Measurements from ENCODE around the gene FBXO7.

The FBXO7 gene

DNA sequence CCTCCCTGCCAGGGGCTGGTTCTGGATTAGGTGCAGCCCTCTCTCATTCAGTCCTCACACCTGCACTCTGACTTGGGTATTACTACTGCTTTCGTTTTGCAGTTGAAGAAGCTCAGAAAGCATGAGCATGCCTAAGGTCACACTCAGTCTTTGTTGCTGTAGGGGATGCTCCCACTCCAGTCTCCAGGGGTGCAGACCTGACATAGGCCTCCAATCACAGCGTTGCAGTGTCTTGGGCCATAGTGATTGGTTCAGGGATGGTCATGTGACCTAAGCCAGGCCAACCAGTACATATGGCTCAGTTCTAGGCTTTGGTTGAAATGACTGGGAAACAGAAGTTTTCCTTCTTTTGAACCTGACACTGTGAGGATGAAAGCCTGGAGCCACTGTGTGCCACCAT, 61.7 kb downstream of the FBXO7 start (continued):
- no peak for TF ChIP-seq ZNF19 (tag by site-specific recombination; IDR thresholded peaks at IDR 0.05; ENCODE audit: low read depth)
- TF ChIP-seq ZNF112 (tag by site-specific recombination; IDR thresholded peaks at IDR 0.05): no peak
- TF ChIP-seq OSR2 (tag by site-specific recombination; IDR thresholded peaks at IDR 0.05): no peak
- TF ChIP-seq, protein P1, sequence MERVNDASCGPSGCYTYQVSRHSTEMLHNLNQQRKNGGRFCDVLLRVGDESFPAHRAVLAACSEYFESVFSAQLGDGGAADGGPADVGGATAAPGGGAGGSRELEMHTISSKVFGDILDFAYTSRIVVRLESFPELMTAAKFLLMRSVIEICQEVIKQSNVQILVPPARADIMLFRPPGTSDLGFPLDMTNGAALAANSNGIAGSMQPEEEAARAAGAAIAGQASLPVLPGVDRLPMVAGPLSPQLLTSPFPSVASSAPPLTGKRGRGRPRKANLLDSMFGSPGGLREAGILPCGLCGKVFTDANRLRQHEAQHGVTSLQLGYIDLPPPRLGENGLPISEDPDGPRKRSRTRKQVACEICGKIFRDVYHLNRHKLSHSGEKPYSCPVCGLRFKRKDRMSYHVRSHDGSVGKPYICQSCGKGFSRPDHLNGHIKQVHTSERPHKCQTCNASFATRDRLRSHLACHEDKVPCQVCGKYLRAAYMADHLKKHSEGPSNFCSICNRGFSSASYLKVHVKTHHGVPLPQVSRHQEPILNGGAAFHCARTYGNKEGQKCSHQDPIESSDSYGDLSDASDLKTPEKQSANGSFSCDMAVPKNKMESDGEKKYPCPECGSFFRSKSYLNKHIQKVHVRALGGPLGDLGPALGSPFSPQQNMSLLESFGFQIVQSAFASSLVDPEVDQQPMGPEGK (tag by site-specific recombination; IDR thresholded peaks at IDR 0.05): no peak
- TF ChIP-seq, protein P2, sequence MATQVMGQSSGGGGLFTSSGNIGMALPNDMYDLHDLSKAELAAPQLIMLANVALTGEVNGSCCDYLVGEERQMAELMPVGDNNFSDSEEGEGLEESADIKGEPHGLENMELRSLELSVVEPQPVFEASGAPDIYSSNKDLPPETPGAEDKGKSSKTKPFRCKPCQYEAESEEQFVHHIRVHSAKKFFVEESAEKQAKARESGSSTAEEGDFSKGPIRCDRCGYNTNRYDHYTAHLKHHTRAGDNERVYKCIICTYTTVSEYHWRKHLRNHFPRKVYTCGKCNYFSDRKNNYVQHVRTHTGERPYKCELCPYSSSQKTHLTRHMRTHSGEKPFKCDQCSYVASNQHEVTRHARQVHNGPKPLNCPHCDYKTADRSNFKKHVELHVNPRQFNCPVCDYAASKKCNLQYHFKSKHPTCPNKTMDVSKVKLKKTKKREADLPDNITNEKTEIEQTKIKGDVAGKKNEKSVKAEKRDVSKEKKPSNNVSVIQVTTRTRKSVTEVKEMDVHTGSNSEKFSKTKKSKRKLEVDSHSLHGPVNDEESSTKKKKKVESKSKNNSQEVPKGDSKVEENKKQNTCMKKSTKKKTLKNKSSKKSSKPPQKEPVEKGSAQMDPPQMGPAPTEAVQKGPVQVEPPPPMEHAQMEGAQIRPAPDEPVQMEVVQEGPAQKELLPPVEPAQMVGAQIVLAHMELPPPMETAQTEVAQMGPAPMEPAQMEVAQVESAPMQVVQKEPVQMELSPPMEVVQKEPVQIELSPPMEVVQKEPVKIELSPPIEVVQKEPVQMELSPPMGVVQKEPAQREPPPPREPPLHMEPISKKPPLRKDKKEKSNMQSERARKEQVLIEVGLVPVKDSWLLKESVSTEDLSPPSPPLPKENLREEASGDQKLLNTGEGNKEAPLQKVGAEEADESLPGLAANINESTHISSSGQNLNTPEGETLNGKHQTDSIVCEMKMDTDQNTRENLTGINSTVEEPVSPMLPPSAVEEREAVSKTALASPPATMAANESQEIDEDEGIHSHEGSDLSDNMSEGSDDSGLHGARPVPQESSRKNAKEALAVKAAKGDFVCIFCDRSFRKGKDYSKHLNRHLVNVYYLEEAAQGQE (tag by site-specific recombination; IDR thresholded peaks at IDR 0.05): no peak

DNA sequence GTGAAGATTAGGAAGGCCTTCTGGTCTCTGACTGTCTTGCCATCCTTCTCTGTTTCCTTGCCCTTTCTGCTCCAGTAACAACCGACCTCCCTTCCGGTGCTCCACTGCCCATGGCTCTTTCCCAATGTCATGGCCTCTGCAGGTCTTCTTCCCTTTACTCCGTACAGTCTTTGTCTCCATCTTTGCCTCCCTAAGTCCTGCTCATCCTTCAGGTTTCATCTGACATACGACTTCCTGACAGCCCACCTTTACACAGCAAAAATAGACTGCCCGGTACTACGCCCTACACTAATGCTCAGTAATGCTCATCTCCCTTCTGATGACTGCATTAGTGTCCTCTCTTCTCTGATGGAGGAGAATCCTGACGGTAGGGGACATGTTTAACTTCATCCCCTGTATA, 63.9 kb downstream of the FBXO7 start:
- Histone ChIP-seq H3K9me3 (ENCODE audit: control insufficient read depth, insufficient read depth, low read depth, low read length) (no peaks in the 10 kb centered on the region), H3K4me3 (ENCODE audit: low read depth, low read length) (no peak overlapping the region), H3K36me3 (ENCODE audit: control insufficient read depth in 2 of 2, insufficient read depth in 1 of 2, low read length in 2 of 2) (no peaks in the 10 kb centered on the region), H3K4me1 (ENCODE audit: control insufficient read depth, insufficient read depth, low read length) (peaks cover 2% of the 10 kb centered on the region), H3K27ac (ENCODE audit: extremely low read depth, low read depth, low read length) (no peak overlapping the region)
- POLR2A ChIA-PET: no interaction called here
- CTCF ChIA-PET: interaction anchor here (0.7 to 2.3 kb wide), 3 partner anchors 9 to 500 kb away, joined by 3 to 21 read pairs (median 6); no protein-coding TSS in a partner anchor
- TF ChIP-seq SP7 (tag by site-specific recombination; IDR thresholded peaks at IDR 0.05) (no peak), ZBTB48 (tag by site-specific recombination; IDR thresholded peaks at IDR 0.05) (no peak), ZNF701 (tag by site-specific recombination; IDR thresholded peaks at IDR 0.05) (no peak), WT1 (tag by site-specific recombination; IDR thresholded peaks at IDR 0.05) (no peak), ZNF600 (tag by site-specific recombination; IDR thresholded peaks at IDR 0.05) (no peak), ZBTB1 (tag by site-specific recombination; IDR thresholded peaks at IDR 0.05) (no peak)
- TF ChIP-seq, protein P3, sequence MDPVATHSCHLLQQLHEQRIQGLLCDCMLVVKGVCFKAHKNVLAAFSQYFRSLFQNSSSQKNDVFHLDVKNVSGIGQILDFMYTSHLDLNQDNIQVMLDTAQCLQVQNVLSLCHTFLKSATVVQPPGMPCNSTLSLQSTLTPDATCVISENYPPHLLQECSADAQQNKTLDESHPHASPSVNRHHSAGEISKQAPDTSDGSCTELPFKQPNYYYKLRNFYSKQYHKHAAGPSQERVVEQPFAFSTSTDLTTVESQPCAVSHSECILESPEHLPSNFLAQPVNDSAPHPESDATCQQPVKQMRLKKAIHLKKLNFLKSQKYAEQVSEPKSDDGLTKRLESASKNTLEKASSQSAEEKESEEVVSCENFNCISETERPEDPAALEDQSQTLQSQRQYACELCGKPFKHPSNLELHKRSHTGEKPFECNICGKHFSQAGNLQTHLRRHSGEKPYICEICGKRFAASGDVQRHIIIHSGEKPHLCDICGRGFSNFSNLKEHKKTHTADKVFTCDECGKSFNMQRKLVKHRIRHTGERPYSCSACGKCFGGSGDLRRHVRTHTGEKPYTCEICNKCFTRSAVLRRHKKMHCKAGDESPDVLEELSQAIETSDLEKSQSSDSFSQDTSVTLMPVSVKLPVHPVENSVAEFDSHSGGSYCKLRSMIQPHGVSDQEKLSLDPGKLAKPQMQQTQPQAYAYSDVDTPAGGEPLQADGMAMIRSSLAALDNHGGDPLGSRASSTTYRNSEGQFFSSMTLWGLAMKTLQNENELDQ (tag by site-specific recombination; IDR thresholded peaks at IDR 0.05; ENCODE audit: low read depth): no peak
- TF ChIP-seq, protein P4, sequence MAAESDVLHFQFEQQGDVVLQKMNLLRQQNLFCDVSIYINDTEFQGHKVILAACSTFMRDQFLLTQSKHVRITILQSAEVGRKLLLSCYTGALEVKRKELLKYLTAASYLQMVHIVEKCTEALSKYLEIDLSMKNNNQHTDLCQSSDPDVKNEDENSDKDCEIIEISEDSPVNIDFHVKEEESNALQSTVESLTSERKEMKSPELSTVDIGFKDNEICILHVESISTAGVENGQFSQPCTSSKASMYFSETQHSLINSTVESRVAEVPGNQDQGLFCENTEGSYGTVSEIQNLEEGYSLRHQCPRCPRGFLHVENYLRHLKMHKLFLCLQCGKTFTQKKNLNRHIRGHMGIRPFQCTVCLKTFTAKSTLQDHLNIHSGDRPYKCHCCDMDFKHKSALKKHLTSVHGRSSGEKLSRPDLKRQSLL (tag by site-specific recombination; IDR thresholded peaks at IDR 0.05): no peak
- TF ChIP-seq, protein P5, sequence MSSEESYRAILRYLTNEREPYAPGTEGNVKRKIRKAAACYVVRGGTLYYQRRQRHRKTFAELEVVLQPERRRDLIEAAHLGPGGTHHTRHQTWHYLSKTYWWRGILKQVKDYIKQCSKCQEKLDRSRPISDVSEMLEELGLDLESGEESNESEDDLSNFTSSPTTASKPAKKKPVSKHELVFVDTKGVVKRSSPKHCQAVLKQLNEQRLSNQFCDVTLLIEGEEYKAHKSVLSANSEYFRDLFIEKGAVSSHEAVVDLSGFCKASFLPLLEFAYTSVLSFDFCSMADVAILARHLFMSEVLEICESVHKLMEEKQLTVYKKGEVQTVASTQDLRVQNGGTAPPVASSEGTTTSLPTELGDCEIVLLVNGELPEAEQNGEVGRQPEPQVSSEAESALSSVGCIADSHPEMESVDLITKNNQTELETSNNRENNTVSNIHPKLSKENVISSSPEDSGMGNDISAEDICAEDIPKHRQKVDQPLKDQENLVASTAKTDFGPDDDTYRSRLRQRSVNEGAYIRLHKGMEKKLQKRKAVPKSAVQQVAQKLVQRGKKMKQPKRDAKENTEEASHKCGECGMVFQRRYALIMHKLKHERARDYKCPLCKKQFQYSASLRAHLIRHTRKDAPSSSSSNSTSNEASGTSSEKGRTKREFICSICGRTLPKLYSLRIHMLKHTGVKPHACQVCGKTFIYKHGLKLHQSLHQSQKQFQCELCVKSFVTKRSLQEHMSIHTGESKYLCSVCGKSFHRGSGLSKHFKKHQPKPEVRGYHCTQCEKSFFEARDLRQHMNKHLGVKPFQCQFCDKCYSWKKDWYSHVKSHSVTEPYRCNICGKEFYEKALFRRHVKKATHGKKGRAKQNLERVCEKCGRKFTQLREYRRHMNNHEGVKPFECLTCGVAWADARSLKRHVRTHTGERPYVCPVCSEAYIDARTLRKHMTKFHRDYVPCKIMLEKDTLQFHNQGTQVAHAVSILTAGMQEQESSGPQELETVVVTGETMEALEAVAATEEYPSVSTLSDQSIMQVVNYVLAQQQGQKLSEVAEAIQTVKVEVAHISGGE (tag by site-specific recombination; conservative IDR thresholded peaks at IDR 0.05; ENCODE audit: low read depth): no peak
